DND-41 (cell line): ENCODE measurements around the gene ANAPC13.

Source experiments
- ATAC-seq: fragments of 200-7000 bp; cut with Tn5 transposase; 3 replicates; pipeline ENCODE4 v1.9.1; 2021; ENCODE audit warnings: low read depth; ENCODE audit not compliant: insufficient read depth
- DNase-seq: peaks from one replicate; pipeline ENCODE4 v3.0.0-alpha.2; 2020
- H2AFZ ChIP-seq: 2 replicates; pipeline ENCODE4 v1.6.0; 2012; ENCODE audit warnings: low read depth, low read length
- H3K27ac ChIP-seq: 2 replicates; pipeline ENCODE4 v1.5.1; 2012; ENCODE audit warnings: low read length, inconsistent platforms
- H3K27me3 ChIP-seq: fragments of 200-600 bp; sonication (generic); 2 replicates; pipeline ENCODE4 v1.6.0; 2012; ENCODE audit warnings: low read length, mild to moderate bottlenecking, inconsistent platforms; ENCODE audit not compliant: insufficient read depth, poor library complexity
- H3K36me3 ChIP-seq: 2 replicates; pipeline ENCODE4 v1.5.1; 2012; ENCODE audit warnings: low read length, inconsistent platforms; ENCODE audit not compliant: insufficient read depth
- H3K4me1 ChIP-seq: 2 replicates; pipeline ENCODE4 v1.5.1; 2012; ENCODE audit warnings: mild to moderate bottlenecking, low read length; ENCODE audit not compliant: insufficient read depth
- H3K4me2 ChIP-seq: 2 replicates; pipeline ENCODE4 v1.6.0; 2012; ENCODE audit warnings: mild to moderate bottlenecking, moderate library complexity, low read length, inconsistent platforms; ENCODE audit not compliant: insufficient read depth
- H3K4me3 ChIP-seq, 2 experiments: fragments of 200-600 bp in 1 of 2; shearing (Covaris generic) in 1 of 2; 2 replicates each; pipeline ENCODE4 v1.5.1; 2012 to 2016; ENCODE audit warnings: inconsistent platforms in 2 of 2, low read length in 2 of 2, mild to moderate bottlenecking in 2 of 2, low read depth in 1 of 2, moderate library complexity in 1 of 2
- H3K79me2 ChIP-seq: 2 replicates; pipeline ENCODE4 v1.6.0; 2012; ENCODE audit warnings: low read length, inconsistent platforms; ENCODE audit not compliant: insufficient read depth
- H3K9ac ChIP-seq: 2 replicates; pipeline ENCODE4 v1.6.0; 2012; ENCODE audit warnings: low read depth, mild to moderate bottlenecking, inconsistent platforms, low read length, moderate library complexity
- H3K9me3 ChIP-seq: 2 replicates; pipeline ENCODE4 v1.5.1; 2012; ENCODE audit warnings: low read length, moderate library complexity, mild to moderate bottlenecking, inconsistent platforms; ENCODE audit not compliant: insufficient read depth, severe bottlenecking
- H4K20me1 ChIP-seq: 2 replicates; pipeline ENCODE4 v1.6.0; 2012; ENCODE audit warnings: low read length; ENCODE audit not compliant: insufficient read depth
- EZH2 ChIP-seq: IDR thresholded peaks from 3 replicates; pipeline ENCODE4 v1.6.1; 2012; ENCODE audit warnings: borderline replicate concordance, low read depth, mild to moderate bottlenecking, moderate library complexity, low read length, inconsistent platforms; ENCODE audit not compliant: severe bottlenecking
- TF ChIP-seq, protein P1 (sequence below): IDR thresholded peaks from 2 replicates; pipeline ENCODE4 v1.5.1; 2012; ENCODE audit warnings: borderline replicate concordance, low read length, moderate library complexity, mild to moderate bottlenecking; ENCODE audit not compliant: poor library complexity, severe bottlenecking; ENCODE audit errors: extremely low read depth

ANAPC13 gene

DNA sequence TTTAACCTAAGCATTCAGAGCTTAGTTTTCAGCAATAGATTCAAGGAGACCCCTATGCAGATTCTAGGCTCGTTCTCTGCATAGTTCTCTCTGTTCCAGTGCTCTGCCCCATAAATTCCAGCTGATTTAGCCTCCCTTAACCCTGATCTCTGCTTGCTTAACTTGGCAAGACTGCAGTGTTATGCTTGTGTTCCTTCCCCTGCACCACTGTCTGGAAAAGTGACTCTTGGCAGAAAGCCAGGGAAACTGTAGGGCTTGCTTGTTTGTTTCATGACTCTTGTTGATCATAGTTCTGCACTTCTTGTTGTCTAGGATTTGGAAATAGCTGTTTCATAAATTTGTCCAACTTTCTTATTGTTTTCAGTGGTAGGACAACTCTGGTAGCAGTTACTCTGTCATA, 40.1 kb downstream of the ANAPC13 start:
- Histone ChIP-seq H3K4me3 (no peak overlapping the region), H3K36me3 (no peaks in the 10 kb centered on the region), H2AFZ (no peak overlapping the region), H3K79me2 (no peaks in the 10 kb centered on the region), H3K4me1 (no peaks in the 10 kb centered on the region), H3K4me2 (no peak overlapping the region), H3K27ac (no peak overlapping the region), H4K20me1 (no peaks in the 10 kb centered on the region), H3K9ac (no peak overlapping the region), H3K27me3 (peaks cover 4% of the 10 kb centered on the region), H3K9me3 (no peaks in the 10 kb centered on the region)
- no peak for TF ChIP-seq EZH2
- TF ChIP-seq, protein P1, sequence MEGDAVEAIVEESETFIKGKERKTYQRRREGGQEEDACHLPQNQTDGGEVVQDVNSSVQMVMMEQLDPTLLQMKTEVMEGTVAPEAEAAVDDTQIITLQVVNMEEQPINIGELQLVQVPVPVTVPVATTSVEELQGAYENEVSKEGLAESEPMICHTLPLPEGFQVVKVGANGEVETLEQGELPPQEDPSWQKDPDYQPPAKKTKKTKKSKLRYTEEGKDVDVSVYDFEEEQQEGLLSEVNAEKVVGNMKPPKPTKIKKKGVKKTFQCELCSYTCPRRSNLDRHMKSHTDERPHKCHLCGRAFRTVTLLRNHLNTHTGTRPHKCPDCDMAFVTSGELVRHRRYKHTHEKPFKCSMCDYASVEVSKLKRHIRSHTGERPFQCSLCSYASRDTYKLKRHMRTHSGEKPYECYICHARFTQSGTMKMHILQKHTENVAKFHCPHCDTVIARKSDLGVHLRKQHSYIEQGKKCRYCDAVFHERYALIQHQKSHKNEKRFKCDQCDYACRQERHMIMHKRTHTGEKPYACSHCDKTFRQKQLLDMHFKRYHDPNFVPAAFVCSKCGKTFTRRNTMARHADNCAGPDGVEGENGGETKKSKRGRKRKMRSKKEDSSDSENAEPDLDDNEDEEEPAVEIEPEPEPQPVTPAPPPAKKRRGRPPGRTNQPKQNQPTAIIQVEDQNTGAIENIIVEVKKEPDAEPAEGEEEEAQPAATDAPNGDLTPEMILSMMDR: no peak
- DNase-seq: no peak
- no peak for ATAC-seq

DNA sequence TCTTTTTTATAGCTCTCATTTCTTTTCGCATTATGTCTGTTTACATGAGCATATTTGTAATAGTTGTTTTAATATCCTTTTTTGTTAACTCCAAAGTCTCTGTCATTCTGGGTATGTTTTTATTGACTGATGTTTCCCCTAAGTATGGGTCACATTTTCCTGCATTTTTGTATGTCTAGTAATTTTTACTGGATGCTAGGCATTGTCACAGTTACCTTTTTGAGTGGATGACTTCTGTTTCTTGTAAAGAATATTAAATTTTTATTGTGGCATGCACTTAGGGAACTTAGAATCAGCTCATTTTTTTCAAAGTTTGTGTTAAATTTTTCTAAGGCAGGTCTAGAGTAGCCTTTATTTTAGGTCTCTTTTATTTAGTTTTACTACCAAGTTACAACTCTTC, 40.7 kb downstream of the ANAPC13 start:
- no peak overlapping the region for H3K9ac ChIP-seq
- no peaks in the 10 kb centered on the region for H3K36me3 ChIP-seq
- no peaks in the 10 kb centered on the region for H3K9me3 ChIP-seq
- no peak overlapping the region for H2AFZ ChIP-seq
- DNase-seq (no peak), ATAC-seq (no peak)
- H4K20me1 ChIP-seq: no peaks in the 10 kb centered on the region
- H3K4me1 ChIP-seq: no peaks in the 10 kb centered on the region
- H3K4me3 ChIP-seq: no peak overlapping the region
- no peaks in the 10 kb centered on the region for H3K79me2 ChIP-seq
- no peak overlapping the region for H3K27ac ChIP-seq
- H3K27me3 ChIP-seq: peaks cover 4% of the 10 kb centered on the region
- no peak overlapping the region for H3K4me2 ChIP-seq
- no peak for TF ChIP-seq EZH2
- TF ChIP-seq, protein P1: no peak

DNA sequence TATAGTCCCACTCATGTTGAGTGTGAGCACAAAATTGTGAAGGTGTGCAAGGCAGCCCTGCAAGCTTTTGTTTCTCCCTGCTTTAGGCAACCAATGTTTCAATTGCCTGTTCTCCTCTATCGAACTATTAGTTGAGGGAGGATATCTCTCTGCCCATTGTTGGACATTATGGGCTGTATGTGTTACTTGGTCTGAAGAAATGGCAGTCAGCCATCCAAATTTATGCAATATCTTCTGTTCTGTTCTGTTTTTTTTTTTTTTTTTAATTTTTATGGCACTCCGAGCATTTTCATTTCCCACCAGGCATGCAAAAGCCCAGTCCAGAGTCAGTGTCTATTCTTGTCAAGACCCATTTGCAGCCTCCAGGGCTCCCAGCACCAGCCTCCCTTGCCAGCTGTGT, 44.0 kb downstream of the ANAPC13 start:
- Histone ChIP-seq H3K4me3 (no peak overlapping the region), H2AFZ (no peak overlapping the region)
- TF ChIP-seq, protein P1: no peak

DNA sequence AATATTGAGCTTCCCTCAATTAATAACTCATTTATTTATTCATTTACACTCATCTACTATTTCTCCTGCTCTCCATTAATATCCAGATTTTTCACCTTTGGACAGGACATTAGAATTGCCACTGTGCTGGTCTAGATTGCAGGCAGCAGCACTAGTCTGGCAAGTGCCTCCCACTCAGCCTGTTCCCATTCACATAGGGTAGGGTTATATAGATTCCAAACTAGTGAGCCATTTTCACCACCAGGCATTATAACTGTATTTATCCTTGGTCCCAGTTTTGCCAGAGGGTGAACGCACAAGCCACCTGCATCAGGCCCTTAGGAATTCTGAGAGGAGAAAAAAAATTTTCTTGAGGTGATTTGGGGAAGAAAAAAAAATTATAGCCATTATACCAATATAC, 44.5 kb downstream of the ANAPC13 start:
- DNase-seq (no peak), ATAC-seq (no peak)
- no peaks in the 10 kb centered on the region for H3K9me3 ChIP-seq

More for the DNA sequence above, 44.0 kb downstream of the ANAPC13 start:
- Histone ChIP-seq H3K4me1 (no peaks in the 10 kb centered on the region), H3K4me2 (no peak overlapping the region), H3K36me3 (no peaks in the 10 kb centered on the region), H3K9me3 (no peaks in the 10 kb centered on the region), H4K20me1 (no peaks in the 10 kb centered on the region), H3K9ac (no peak overlapping the region), H3K27ac (no peak overlapping the region), H3K79me2 (no peaks in the 10 kb centered on the region), H3K27me3 (peaks cover 4% of the 10 kb centered on the region)
- DNase-seq: no peak
- no peak for ATAC-seq

More for the DNA sequence above, 44.5 kb downstream of the ANAPC13 start:
- no peak overlapping the region for H3K4me2 ChIP-seq
- H3K36me3 ChIP-seq: no peaks in the 10 kb centered on the region
- H3K27me3 ChIP-seq: peaks cover 4% of the 10 kb centered on the region
- no peaks in the 10 kb centered on the region for H4K20me1 ChIP-seq
- no peak overlapping the region for H2AFZ ChIP-seq
- no peak overlapping the region for H3K9ac ChIP-seq
- no peaks in the 10 kb centered on the region for H3K4me1 ChIP-seq
- no peak overlapping the region for H3K27ac ChIP-seq
- no peak overlapping the region for H3K4me3 ChIP-seq
- no peak for TF ChIP-seq EZH2
- TF ChIP-seq, protein P1: no peak
- H3K79me2 ChIP-seq: no peaks in the 10 kb centered on the region
